Fibroblast of skin of left biceps (primary cell): Measurements from ENCODE around the gene NUP93.

Experiments used
- DNase-seq, 2 experiments: peaks; one replicate each; pipeline ENCODE4 v3.0.0-alpha.2; 2013; ENCODE audit warnings: low read depth in 2 of 2

The NUP93 gene

GRCh38 chr16:56742030-56742984 lies 12.4 kb downstream of the NUP93 start:
- DNase-seq: peak; percentile 47 to 60

- DNase-seq: no peak
Observed at GRCh38 chr16:56743840-56744239, 13.9 kb downstream of the NUP93 start.

- no peak for DNase-seq
Observed at GRCh38 chr16:56744996-56745640, 15.2 kb downstream of the NUP93 start.

GRCh38 chr16:56747486-56748045 lies 17.6 kb downstream of the NUP93 start:
- no peak for DNase-seq

GRCh38 chr16:56748191-56748590 lies 18.3 kb downstream of the NUP93 start:
- DNase-seq: no peak

GRCh38 chr16:56748826-56749225 lies 18.9 kb downstream of the NUP93 start:
- DNase-seq: no peak

- DNase-seq: no peak
Observed at GRCh38 chr16:56749672-56750491, 20.0 kb downstream of the NUP93 start.

- peak in 1 of 2 experiments; percentile 17 for DNase-seq
Observed at GRCh38 chr16:56753410-56753809, 23.5 kb downstream of the NUP93 start.

GRCh38 chr16:56755038-56755437 lies 25.1 kb downstream of the NUP93 start:
- DNase-seq: no peak

GRCh38 chr16:56758432-56758831 lies 28.5 kb downstream of the NUP93 start:
- no peak for DNase-seq

GRCh38 chr16:56758930-56759329 lies 29.0 kb downstream of the NUP93 start:
- DNase-seq: no peak

- DNase-seq: no peak
Observed at GRCh38 chr16:56763291-56763916, 33.5 kb downstream of the NUP93 start.

GRCh38 chr16:56764835-56765234 lies 34.9 kb downstream of the NUP93 start:
- DNase-seq: no peak

GRCh38 chr16:56765949-56766348 lies 36.0 kb downstream of the NUP93 start:
- DNase-seq: no peak

- DNase-seq: no peak
Observed at GRCh38 chr16:56767024-56767423, 37.1 kb downstream of the NUP93 start.

GRCh38 chr16:56769677-56770076 lies 39.7 kb downstream of the NUP93 start:
- DNase-seq: no peak

- DNase-seq: no peak
Observed at GRCh38 chr16:56771558-56772279, 41.8 kb downstream of the NUP93 start.

- DNase-seq: no peak
Observed at GRCh38 chr16:56773532-56773931, 43.6 kb downstream of the NUP93 start.

GRCh38 chr16:56774016-56774680 lies 44.2 kb downstream of the NUP93 start:
- no peak for DNase-seq

GRCh38 chr16:56775162-56775561 lies 45.2 kb downstream of the NUP93 start:
- no peak for DNase-seq
